ENCODE data around the gene LAMTOR5.
"Not testable (repeated sequence)": the region's sequence is repeated elsewhere in the genome, so short reads cannot be mapped to it uniquely, and the experiment has no call there.

LAMTOR5 gene

GRCh38 chr1:110426854-110427253 is 19.4 kb upstream of the LAMTOR5 start:
- DNase-seq, result no peak

GRCh38 chr1:110425612-110426152 is 18.2 kb upstream of the LAMTOR5 start:
- no peak for DNase-seq

GRCh38 chr1:110424699-110425611 is 17.5 kb upstream of the LAMTOR5 start:
- DNase-seq, result no peak

- DNase-seq, result peak; percentile 36
These were observed 13.6 kb upstream of the LAMTOR5 start for GRCh38 chr1:110420874-110421793.

- DNase-seq, result no peak
These were observed 12.6 kb upstream of the LAMTOR5 start for GRCh38 chr1:110420023-110420662.

- no peak for DNase-seq
These were observed 11.2 kb upstream of the LAMTOR5 start for GRCh38 chr1:110418729-110419128.

- not testable (repeated sequence) for DNase-seq
These were observed 5.6 kb upstream of the LAMTOR5 start for GRCh38 chr1:110413045-110413444.

- peak; percentile 61 for DNase-seq
These were observed 5.1 kb upstream of the LAMTOR5 start for GRCh38 chr1:110412576-110412975.

- DNase-seq, result no peak
These were observed 3.8 kb upstream of the LAMTOR5 start for GRCh38 chr1:110411173-110411735.

- no peak for DNase-seq
These were observed 1.8 kb upstream of the LAMTOR5 start for GRCh38 chr1:110409316-110409715.

GRCh38 chr1:110408488-110408887 is 994 bp upstream of the LAMTOR5 start:
- no peak for DNase-seq

- DNase-seq, result not testable (repeated sequence)
These were observed 1.1 kb downstream of the LAMTOR5 start for GRCh38 chr1:110406407-110406806.

GRCh38 chr1:110404401-110404800 is 3.1 kb downstream of the LAMTOR5 start:
- no peak for DNase-seq

GRCh38 chr1:110403805-110404204 is 3.7 kb downstream of the LAMTOR5 start:
- no peak for DNase-seq

- not testable (repeated sequence) for DNase-seq
These were observed 11.1 kb downstream of the LAMTOR5 start for GRCh38 chr1:110396259-110396958.

- no peak for DNase-seq
These were observed 13.0 kb downstream of the LAMTOR5 start for GRCh38 chr1:110394493-110394820.

- DNase-seq, result peak; percentile 77
These were observed 13.6 kb downstream of the LAMTOR5 start for GRCh38 chr1:110393691-110394492.

- no peak for DNase-seq
These were observed 14.2 kb downstream of the LAMTOR5 start for GRCh38 chr1:110393286-110393685.

- peak; percentile 62 for DNase-seq
These were observed 16.7 kb downstream of the LAMTOR5 start, which contains the start of gene SLC16A4 for GRCh38 chr1:110390692-110391245. TSS of gene SLC16A4 (minus strand) at chr1:110391026. CDS start at chr1:110389323, 1,703 bp downstream.

GRCh38 chr1:110390096-110390495 is 17.4 kb downstream of the LAMTOR5 start:
- peak; percentile 77 for DNase-seq
